Hematopoietic multipotent progenitor cell treated with erythropoietin and hydrocortisone succinate and interleukin-3 and kit ligand, for 4 days (in vitro differentiated cells): Measurements from ENCODE around the gene CCDC9B.

Source experiments
- DNase-seq: peaks from one replicate; pipeline ENCODE4 v3.0.0-alpha.2; 2015

The CCDC9B gene

GRCh38 chr15:40306371-40306770, 34.4 kb downstream of the CCDC9B start:
- peak; percentile 30 for DNase-seq

GRCh38 chr15:40305281-40305680, 35.5 kb downstream of the CCDC9B start:
- DNase-seq, result no peak

GRCh38 chr15:40303576-40303975, 37.2 kb downstream of the CCDC9B start:
- DNase-seq, result no peak

GRCh38 chr15:40302981-40303380, 37.8 kb downstream of the CCDC9B start:
- no peak for DNase-seq

GRCh38 chr15:40302288-40302886, 38.4 kb downstream of the CCDC9B start:
- DNase-seq, result no peak

- no peak for DNase-seq
Observed at GRCh38 chr15:40301467-40302179, 39.1 kb downstream of the CCDC9B start.

GRCh38 chr15:40300771-40301170, 40.0 kb downstream of the CCDC9B start:
- DNase-seq, result no peak

- no peak for DNase-seq
Observed at GRCh38 chr15:40300367-40300766, 40.4 kb downstream of the CCDC9B start.

GRCh38 chr15:40298216-40298935, 42.4 kb downstream of the CCDC9B start:
- no peak for DNase-seq

- no peak for DNase-seq
Observed at GRCh38 chr15:40297356-40297755, 43.4 kb downstream of the CCDC9B start.

GRCh38 chr15:40296561-40297230, 44.0 kb downstream of the CCDC9B start:
- DNase-seq, result no peak

GRCh38 chr15:40295877-40296560, 44.7 kb downstream of the CCDC9B start:
- DNase-seq, result no peak

GRCh38 chr15:40295297-40295696, 45.4 kb downstream of the CCDC9B start:
- no peak for DNase-seq

GRCh38 chr15:40293905-40294895, 46.5 kb downstream of the CCDC9B start:
- no peak for DNase-seq

GRCh38 chr15:40293006-40293405, 47.7 kb downstream of the CCDC9B start:
- no peak for DNase-seq

GRCh38 chr15:40292246-40292645, 48.5 kb downstream of the CCDC9B start:
- no peak for DNase-seq

- no peak for DNase-seq
Observed at GRCh38 chr15:40290918-40291574, 49.7 kb downstream of the CCDC9B start.

GRCh38 chr15:40290545-40290917, 50.2 kb downstream of the CCDC9B start:
- DNase-seq, result no peak

- DNase-seq, result no peak
Observed at GRCh38 chr15:40289140-40289775, 51.5 kb downstream of the CCDC9B start.

GRCh38 chr15:40287968-40288367, 52.8 kb downstream of the CCDC9B start:
- DNase-seq, result no peak

- DNase-seq, result no peak
Observed at GRCh38 chr15:40287505-40287904, 53.2 kb downstream of the CCDC9B start.
